Embryonic facial prominence (tissue), 1 donor: ENCODE results near the gene PLCXD1.
"Not testable (repeated sequence)": the region's sequence is repeated elsewhere in the genome, so short reads cannot be mapped to it uniquely, and the experiment has no call there.

Experiments used
- DNase-seq: peaks from one replicate; pipeline ENCODE4 v3.0.0-alpha.2; 2016; ENCODE audit errors: extremely low spot score

PLCXD1 gene

GRCh38 chrX:262381-262909, 18.7 kb upstream of the PLCXD1 start:
- no peak for DNase-seq

- DNase-seq, result not testable (repeated sequence)
Observed at GRCh38 chrX:264006-264405, 17.2 kb upstream of the PLCXD1 start.

DNA sequence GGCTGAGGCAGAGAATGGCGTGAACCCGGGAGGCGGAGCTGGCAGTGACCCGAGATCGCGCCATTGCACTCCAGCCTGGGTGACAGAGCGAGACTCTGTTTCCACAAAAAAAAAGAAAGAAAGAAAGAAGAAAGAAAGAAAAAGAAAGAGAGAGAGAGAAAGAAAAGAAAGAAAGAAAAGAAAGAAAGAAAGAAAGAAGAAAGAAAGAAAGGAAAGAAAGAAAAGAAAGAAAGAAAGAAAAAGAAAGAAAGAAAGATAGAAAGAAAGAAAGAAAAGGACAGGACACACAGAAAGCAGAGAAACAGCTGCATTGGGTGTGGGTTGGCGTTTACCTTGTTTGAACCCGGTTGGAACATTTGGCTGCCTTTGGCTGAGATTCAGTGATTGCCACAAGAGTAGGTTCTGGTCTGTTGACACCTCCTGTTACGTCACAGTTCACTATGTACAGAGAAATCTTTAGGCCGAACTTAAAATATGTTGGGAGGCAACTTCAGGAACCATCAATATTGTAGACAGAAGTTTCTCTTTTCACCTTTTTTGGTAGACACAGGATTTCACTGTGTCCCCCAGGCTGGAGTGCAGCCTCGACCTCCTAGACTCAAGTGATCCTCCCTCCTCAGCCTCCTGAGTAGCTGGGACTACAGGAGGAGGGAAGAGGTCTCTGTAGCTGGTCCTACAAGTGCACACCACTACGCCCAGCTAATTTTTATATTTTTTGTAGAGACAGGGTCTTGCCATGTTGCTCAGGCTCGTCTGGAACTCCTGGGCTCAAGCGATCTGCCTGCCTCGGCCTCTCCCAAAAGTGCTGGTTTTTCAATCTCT, 16.3 kb upstream of the PLCXD1 start:
- DNase-seq, result no peak

DNA sequence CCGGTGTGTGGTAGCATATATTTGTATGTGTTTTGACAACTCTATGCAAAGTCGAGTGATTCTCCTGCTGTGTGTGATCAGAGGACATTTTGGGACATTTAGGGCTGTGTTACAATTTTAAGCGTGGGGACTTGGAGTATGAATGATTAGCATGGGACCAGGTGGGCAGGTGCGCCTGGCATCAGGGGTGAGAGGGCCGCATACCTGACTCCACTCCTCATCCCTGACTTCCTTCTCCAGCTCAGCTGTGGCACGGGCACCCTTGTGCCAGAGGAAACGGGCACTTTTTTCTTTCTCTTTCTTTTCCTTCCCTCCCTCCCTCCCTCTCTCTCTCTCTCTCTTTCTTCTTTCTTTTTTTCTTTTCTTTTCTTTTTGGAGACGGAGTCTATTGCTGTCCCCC, 15.7 kb upstream of the PLCXD1 start:
- DNase-seq, result no peak

GRCh38 chrX:267771-268261, 13.4 kb upstream of the PLCXD1 start:
- DNase-seq, result no peak

DNA sequence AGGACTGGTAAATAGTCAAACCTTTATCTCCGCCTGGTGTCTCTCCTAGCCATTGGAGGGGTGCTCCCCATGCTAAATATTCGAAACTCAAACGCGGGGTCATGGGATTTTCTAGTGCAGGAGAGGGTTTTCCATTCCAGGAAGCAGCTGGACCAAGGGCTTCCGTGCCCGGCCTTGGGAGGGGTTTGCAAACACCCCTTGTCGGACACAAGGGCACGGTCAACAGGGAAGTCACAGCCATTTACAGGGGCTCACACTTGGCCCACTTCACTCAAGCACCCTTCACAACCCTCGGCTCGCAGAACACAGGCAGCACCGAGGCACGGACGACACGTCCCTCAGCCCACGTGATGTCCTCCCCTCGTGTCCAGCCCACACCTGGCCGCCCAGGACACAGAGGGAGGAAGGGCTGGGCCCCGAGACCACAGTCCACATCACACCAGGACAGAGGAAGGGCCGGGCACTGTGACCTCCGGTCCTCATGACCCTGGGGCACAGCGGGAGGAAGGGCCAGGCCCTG, 10.3 kb upstream of the PLCXD1 start:
- DNase-seq, result no peak

GRCh38 chrX:274904-275475, 6.2 kb upstream of the PLCXD1 start:
- no peak for DNase-seq

GRCh38 chrX:275476-275966, 5.7 kb upstream of the PLCXD1 start:
- no peak for DNase-seq

- no peak for DNase-seq
Observed at GRCh38 chrX:275967-276580, 5.1 kb upstream of the PLCXD1 start.

DNA sequence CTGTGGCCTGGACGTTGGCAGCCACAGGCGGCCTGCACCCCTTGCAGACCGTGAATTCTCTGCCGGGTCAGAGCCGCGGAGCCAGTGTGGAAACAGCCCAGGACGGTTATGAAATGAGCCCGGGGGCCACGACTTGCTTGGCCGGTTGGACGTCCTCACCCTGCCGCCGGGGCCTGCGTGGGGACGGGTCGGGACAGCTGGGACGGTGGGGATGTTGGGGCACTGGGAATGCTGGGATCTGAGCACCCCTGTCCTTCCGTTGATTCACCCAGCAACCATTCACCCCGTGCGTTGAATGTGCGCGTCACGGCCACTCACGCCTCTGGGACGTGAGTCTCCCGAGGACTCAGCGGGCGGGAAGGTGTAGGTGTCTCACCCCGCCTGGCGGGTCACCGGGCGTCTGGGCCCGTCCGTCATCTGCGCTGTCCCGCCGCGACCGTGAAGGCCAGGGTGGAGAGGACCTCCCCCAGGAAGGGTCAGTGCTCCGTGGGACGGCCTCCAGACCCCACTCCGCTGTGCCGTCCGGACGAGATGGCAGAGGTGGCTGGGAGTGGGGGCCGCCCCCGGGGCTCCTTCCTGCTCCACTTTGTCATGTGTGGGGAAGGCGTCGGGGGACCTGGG, 4.5 kb upstream of the PLCXD1 start:
- DNase-seq, result no peak

- DNase-seq, result not testable (repeated sequence)
Observed at GRCh38 chrX:279757-280604, 1.2 kb upstream of the PLCXD1 start.

- DNase-seq, result not testable (repeated sequence)
Observed at GRCh38 chrX:280722-281121, 459 bp upstream of the PLCXD1 start.

DNA sequence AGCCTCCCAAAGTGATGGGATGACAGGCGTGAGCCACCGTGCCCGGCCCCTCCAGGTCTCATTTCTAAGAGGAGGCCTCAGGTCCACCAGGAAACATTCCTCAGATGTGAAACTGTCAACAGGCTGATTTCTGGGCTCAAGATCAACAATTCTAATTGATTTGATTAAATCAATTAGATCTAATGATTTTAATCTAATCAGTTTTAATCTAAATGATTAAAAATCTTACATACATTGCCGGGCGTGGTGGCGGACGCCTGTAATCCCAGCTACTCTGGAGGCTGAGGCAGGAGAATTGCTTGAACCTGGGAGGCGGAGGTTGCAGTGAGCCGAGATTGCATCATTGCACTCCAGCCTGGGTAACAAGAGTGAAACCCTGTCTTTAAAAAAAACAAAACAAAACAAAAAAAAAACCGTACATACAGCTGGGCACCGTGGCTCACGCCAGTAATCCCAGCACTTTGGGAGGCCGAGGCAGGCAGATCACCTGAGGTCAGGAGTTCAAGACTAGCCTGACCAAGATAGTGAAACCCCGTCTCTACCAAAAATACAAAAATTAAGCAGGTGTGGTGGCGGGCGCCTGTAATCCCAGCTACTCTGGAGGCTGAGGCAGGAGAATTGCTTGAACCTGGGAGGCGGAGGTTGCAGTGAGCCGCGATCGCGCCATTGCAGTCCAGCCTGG, 960 bp downstream of the PLCXD1 start:
- DNase-seq, result not testable (repeated sequence)

DNA sequence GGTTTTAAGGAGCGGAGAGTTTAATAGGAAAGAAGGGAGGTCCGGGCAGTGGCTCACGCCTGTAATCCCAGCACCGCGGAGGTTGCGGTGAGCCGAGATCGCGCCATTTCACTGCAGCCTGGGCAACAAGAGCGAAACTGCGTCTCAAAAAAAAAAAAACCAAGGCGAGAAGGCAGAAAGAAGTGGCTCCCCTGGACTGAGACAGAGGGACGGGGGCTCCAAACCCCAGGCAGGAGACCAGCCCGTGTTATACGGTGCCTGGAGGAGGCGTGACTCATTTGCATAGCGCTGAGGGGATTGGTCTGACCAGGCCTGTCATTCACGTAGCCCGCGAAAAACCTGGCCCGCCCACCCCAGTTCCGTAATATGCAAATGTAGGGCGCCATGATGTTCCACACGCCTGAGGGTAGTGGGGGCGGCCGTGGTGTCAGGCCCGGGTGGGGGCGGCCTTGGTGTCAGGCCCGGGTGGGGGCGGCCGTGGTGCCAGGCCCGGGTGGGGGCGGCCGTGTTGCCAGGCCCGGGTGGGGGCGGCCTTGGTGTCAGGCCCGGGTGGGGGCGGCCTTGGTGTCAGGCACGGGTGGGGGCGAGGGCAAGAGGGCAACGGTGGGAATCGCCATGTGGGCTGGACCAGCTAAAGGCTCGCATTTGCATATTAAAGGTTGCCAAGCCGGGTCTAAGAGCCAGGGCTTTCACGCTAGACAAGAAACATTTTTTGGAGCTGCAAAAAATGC, 2.1 kb downstream of the PLCXD1 start:
- DNase-seq, result peak; percentile 71

GRCh38 chrX:285076-285677, 4.0 kb downstream of the PLCXD1 start:
- DNase-seq, result no peak

DNA sequence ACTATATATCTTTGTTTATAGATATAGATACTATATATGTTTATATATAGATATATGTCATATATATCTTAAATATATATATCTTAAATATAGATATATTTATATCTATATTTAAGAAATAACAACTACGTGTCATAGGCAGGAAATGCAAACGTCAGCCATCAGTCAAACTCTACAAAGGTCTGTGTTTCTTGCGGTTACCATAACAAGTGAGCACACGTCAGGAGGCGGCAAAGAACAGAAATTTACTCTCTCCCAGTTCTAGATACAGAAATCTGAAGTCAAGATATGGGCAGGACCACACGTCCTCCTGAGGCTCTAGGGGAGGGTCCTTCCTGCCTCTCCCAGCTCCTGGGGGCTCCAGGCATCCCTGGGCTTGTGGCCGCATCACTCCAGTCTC, 6.5 kb downstream of the PLCXD1 start:
- DNase-seq, result no peak

DNA sequence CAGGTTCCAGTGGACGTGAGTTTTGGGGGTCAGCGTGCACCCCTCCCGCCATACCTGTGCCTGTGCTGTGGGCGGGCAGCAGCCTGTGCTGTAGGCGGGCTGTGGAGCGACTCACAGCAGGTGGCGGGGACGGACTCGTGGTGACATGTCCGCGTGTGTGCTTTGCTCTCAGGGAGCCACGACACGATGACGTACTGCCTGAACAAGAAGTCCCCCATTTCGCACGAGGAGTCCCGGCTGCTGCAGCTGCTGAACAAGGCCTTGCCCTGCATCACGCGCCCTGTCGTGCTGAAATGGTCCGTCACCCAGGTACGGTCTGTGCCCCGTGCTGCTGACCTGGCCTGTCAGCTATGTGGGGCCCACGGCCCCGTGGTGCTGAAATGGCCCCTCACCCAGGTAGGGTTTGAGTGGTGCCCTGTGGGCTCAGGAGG, 7.4 kb downstream of the PLCXD1 start:
- DNase-seq, result no peak

- DNase-seq, result no peak
Observed at GRCh38 chrX:290476-291166, 9.4 kb downstream of the PLCXD1 start.
